AG04450 (cell line): Measurements from ENCODE around the gene CEMP1. TPM values are rescaled to one million over a fixed set of nuclear protein-coding genes. Genes with fewer than 3 reads are reported as not detected.
A peak's percentile ranks its signal among the peaks of the same experiment; 100 is the strongest.

ENCODE experiments used
- CTCF ChIA-PET: fragments of 300-600, 350-600 bp; formaldehyde crosslinking; extraction: SDS; loops from one replicate; lab custom pipeline; 2022; ENCODE audit warnings: antibody characterized with exemption, inconsistent platforms; lab: Charles Lee
- POLR2A ChIA-PET: fragments of 350-600 bp; formaldehyde crosslinking; extraction: SDS; loops from one replicate; lab custom pipeline; 2021; ENCODE audit warnings: antibody characterized with exemption, inconsistent platforms; lab: Yijun Ruan, JAX
- DNase-seq: peaks from one replicate; pipeline ENCODE4 v3.0.0-alpha.2; 2011; ENCODE audit warnings: low read depth, low spot score
- H3K27ac ChIP-seq: one replicate; pipeline ENCODE4 v1.5.1; 2012; ENCODE audit warnings: low read depth, low read length, control low read depth
- H3K27me3 ChIP-seq: one replicate; pipeline ENCODE4 v1.6.0; 2012; ENCODE audit warnings: low read length; ENCODE audit not compliant: control insufficient read depth, insufficient read depth
- H3K4me3 ChIP-seq: 2 replicates; pipeline ENCODE4 v1.5.1; 2011; ENCODE audit warnings: mild to moderate bottlenecking, low read depth, low read length, control low read depth
- H3K9me3 ChIP-seq: 2 replicates; pipeline ENCODE4 v1.5.1; 2012; ENCODE audit warnings: low read length; ENCODE audit not compliant: control insufficient read depth, insufficient read depth
- CTCF ChIP-seq: IDR thresholded peaks from 2 replicates; pipeline ENCODE4 v1.5.1; 2011; ENCODE audit warnings: low read depth, low read length, control low read depth, inconsistent platforms
- polyA plus RNA-seq: library from polyadenylated mRNA; depleted of rRNA; stranded (reverse); fragments of >200 nt; gene quantifications from 2 replicates; pipeline ENCODE4 v1.2.3, GENCODE V29; 2011; rRNA removed
- small RNA-seq: library from RNA; depleted of rRNA; stranded (forward); fragments of <200 nt; gene quantifications from one replicate; pipeline ENCODE3, GENCODE V24; 2012; ENCODE audit warnings: low read depth; ENCODE audit not compliant: insufficient read length

The CEMP1 gene
- polyA plus RNA-seq, 1 experiment: not detected

GRCh38 chr16:2482708-2483534 is 48.3 kb downstream of the CEMP1 start:
- H3K9me3 ChIP-seq: no peaks in the 10 kb centered on the region
- POLR2A ChIA-PET: interaction anchor here (0.7 to 0.9 kb wide), 3 partner anchors 13 to 328 kb away, joined by 3 to 4 read pairs (median 3); no protein-coding TSS in a partner anchor
- H3K27ac ChIP-seq: peak overlapping the region; percentile 68
- H3K27me3 ChIP-seq: no peaks in the 10 kb centered on the region
- TF ChIP-seq CTCF: no peak
- H3K4me3 ChIP-seq: peak overlapping the region; percentile 33
- CTCF ChIA-PET: interaction anchor here (0.9 to 3.8 kb wide), 2 partner anchors 8 to 19 kb away, joined by 3 to 30 read pairs; partner anchors contain the start of gene TBC1D24
- DNase-seq: no peak

- H3K27ac ChIP-seq: peak overlapping the region; percentile 68
- ChIA-PET POLR2A (no interaction called here), CTCF (interaction anchor here (3.8 kb wide), 1 partner anchor 19 kb away, joined by 30 read pairs; no protein-coding TSS in a partner anchor)
- DNase-seq: no peak
- no peak overlapping the region for H3K4me3 ChIP-seq
- TF ChIP-seq CTCF: no peak
- no peaks in the 10 kb centered on the region for H3K9me3 ChIP-seq
- H3K27me3 ChIP-seq: no peaks in the 10 kb centered on the region
Measured at GRCh38 chr16:2482249-2482648, 49.0 kb downstream of the CEMP1 start.

- no peak for TF ChIP-seq CTCF
- Histone ChIP-seq H3K9me3 (no peaks in the 10 kb centered on the region), H3K4me3 (no peak overlapping the region), H3K27ac (no peak overlapping the region), H3K27me3 (no peaks in the 10 kb centered on the region)
- CTCF ChIA-PET: interaction anchor here (1.3 to 3.8 kb wide), 2 partner anchors 20 kb away, joined by 4 to 30 read pairs; no protein-coding TSS in a partner anchor
- POLR2A ChIA-PET: no interaction called here
- DNase-seq: no peak
Measured at GRCh38 chr16:2481676-2482075, 49.5 kb downstream of the CEMP1 start.

GRCh38 chr16:2480948-2481347 is 50.3 kb downstream of the CEMP1 start:
- no peaks in the 10 kb centered on the region for H3K27me3 ChIP-seq
- POLR2A ChIA-PET: no interaction called here
- H3K4me3 ChIP-seq: no peak overlapping the region
- no peak for TF ChIP-seq CTCF
- CTCF ChIA-PET: interaction anchor here (1.3 kb wide), 1 partner anchor 21 kb away, joined by 4 read pairs; no protein-coding TSS in a partner anchor
- no peak for DNase-seq
- no peak overlapping the region for H3K27ac ChIP-seq
- no peaks in the 10 kb centered on the region for H3K9me3 ChIP-seq

Small RNA genes within 50 kb of the gene (small RNA-seq; reads per million reads assigned to genes)
- gene AC093525.1 (not detected), gene MIR3178 (not detected)

Other genes starting within 250 kb of the CEMP1 start
- 0.06 and 0.30 TPM in 2 replicates for gene ABCA3, start 190.7 kb downstream of the CEMP1 start, polyA plus RNA-seq
- gene CCNF, start 102.0 kb downstream of the CEMP1 start, polyA plus RNA-seq: 2.3 and 2.5 TPM in 2 replicates
- gene TEDC2, start 71.3 kb downstream of the CEMP1 start, polyA plus RNA-seq: 1.8 TPM in 2 replicates
- gene NTN3, start 60.1 kb downstream of the CEMP1 start, polyA plus RNA-seq: 0.31 and 0.38 TPM in 2 replicates
- 6.0 and 6.4 TPM in 2 replicates for gene TBC1D24, start 56.3 kb downstream of the CEMP1 start, polyA plus RNA-seq
- gene ATP6V0C, start 17.5 kb downstream of the CEMP1 start, polyA plus RNA-seq: 11.0 and 19.9 TPM in 2 replicates
- gene AMDHD2, start 11.0 kb downstream of the CEMP1 start, polyA plus RNA-seq: 7.7 and 11.9 TPM in 2 replicates
- 27.7 and 32.4 TPM in 2 replicates for gene PDPK1, start 6.6 kb upstream of the CEMP1 start, polyA plus RNA-seq
- gene KCTD5, start 151.1 kb upstream of the CEMP1 start, polyA plus RNA-seq: 27.7 and 27.8 TPM in 2 replicates
- gene PRSS27, start 188.8 kb upstream of the CEMP1 start, polyA plus RNA-seq: 0.32 and 0.46 TPM in 2 replicates
- gene SRRM2, start 221.2 kb upstream of the CEMP1 start, polyA plus RNA-seq: 80.5 and 116 TPM in 2 replicates
- gene ELOB, start 245.9 kb upstream of the CEMP1 start, polyA plus RNA-seq: 146 and 230 TPM in 2 replicates